Measurements from ENCODE around the gene CIAO3.

GRCh38 chr16:719815-720446, 20.9 kb downstream of the CIAO3 start:
- peak; percentile 38; the same call in 1 of the 2 replicates for TF ChIP-seq CTCF (IDR thresholded peaks at IDR 0.05)
- TF ChIP-seq ZFX (IDR thresholded peaks at IDR 0.05; ENCODE audit: borderline replicate concordance), result no peak

All from 22Rv1 (cell line).